ENCODE measurements around the gene SH3TC1.

SH3TC1 gene

DNA sequence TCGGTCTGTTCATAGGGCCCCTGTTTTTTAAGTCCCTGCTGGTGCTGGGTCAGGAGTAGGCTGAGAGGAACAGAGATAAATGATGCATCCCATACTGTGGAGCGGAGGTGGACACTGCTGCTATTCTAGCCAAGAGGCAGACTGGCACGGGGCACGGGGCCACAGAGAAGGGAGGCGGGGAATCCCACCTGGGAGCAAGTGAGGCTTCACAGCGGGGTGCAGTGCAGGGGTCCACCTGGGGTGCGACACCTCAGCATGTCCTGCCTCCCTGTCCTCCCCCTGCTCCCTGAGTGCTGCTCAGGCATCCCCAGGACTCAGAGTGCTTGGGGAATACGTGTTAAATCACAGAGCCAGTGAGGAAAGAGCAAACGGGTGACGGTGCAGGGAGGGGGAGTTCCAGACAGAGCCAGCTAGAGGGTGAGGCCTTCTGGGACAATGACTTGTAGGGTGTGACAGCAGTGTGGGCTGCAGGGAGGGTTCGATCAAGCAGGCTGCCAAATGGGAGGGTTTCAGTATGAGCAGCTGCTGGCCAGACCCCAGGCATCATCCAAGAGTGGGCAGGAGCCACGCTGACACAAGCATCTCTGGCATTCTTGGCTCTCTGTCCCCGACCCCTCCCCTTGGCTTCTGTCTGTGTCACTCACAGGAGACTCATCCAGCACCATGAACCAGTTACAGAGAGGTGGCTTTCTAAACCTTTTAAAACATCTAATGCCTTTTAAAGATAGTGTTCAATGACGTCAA lies 56.8 kb downstream of the SH3TC1 start:
- no peak for DNase-seq
- TF ChIP-seq POLR2A (IDR thresholded peaks at IDR 0.05; ENCODE audit: low read length) (no peak), GATA1 (IDR thresholded peaks at IDR 0.05; ENCODE audit: low read depth, low read length) (no peak)

- TF ChIP-seq GATA1 (IDR thresholded peaks at IDR 0.05; ENCODE audit: low read depth, low read length) (no peak), POLR2A (IDR thresholded peaks at IDR 0.05; ENCODE audit: low read length) (no peak)
These were observed 58.8 kb downstream of the SH3TC1 start for GRCh38 chr4:8257854-8258253.

DNA sequence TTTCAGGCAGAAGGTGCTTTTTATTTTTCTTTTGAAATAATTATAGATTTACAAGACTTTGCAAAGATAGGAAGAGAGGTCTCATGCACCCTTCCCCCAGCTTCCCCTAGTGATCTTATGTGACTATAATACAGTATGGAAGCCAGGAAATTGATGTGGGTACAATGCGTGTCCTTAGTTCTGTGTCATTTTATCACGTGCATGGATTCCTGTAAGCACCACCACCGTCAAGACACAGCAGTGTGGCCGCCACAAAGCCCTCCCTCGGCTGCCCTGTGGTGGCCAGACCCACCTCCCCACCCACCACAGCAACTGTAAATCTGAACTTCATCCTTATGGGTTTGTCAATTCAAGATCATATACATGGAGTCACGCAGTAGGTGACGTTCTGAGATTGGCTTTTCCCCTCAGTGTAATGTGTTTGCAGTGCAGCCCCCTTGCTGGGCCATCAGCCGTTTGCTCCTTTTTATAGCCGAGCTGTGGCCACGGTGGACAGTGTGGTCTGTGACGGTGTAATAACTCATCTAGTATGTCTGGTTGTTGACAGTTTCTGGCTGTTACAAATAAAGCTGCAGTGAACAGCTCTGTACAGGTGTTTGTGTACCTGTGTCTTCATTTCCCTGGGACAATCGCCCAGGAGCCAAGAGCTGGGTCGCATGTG lies 59.6 kb downstream of the SH3TC1 start:
- no peak for DNase-seq

More at GRCh38 chr4:8257854-8258253, 58.8 kb downstream of the SH3TC1 start:
- no peak for DNase-seq

DNA sequence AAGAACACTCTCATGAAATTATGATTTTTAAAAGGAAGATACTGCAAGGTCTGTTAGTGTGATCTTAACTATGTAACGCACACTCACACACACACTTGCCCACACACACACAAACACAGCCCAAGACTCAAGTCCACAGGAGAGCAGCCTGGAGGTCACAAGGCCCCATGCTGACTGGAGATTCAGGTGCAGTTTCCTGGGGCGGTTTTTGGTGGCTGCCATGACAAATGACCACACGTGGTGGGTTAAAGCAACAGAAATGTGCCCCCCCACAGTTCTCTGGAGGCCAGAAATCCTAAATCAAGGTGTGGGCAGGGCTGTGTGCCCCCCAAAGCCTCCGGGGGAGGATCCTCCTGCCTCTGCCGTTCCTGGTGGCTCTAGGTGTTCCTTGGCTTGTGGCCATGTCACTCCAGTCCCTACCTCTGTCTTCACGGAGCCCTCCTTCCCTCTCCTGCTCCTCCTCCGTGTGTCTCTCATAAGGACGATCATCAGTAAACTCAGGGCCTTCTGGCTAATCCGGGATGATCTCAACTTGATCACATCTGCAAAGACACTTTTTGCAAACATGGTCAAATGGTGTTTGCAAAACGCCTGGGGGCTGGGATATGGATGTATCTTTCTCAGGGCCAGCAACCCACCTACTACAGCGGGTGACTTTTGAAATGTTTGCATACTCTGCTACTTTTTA lies 60.8 kb downstream of the SH3TC1 start:
- no peak for TF ChIP-seq GATA1 (IDR thresholded peaks at IDR 0.05; ENCODE audit: low read depth, low read length)
- TF ChIP-seq POLR2A (IDR thresholded peaks at IDR 0.05; ENCODE audit: low read length) = no peak
- DNase-seq = no peak

More for the DNA sequence above, 59.6 kb downstream of the SH3TC1 start:
- no peak for TF ChIP-seq GATA1 (IDR thresholded peaks at IDR 0.05; ENCODE audit: low read depth, low read length)
- no peak for TF ChIP-seq POLR2A (IDR thresholded peaks at IDR 0.05; ENCODE audit: low read length)

GRCh38 chr4:8260656-8261111 lies 61.6 kb downstream of the SH3TC1 start:
- no peak for TF ChIP-seq POLR2A (IDR thresholded peaks at IDR 0.05; ENCODE audit: low read length)
- TF ChIP-seq GATA1 (IDR thresholded peaks at IDR 0.05; ENCODE audit: low read depth, low read length) = no peak
- DNase-seq = no peak

GRCh38 chr4:8261851-8262535 lies 62.9 kb downstream of the SH3TC1 start:
- no peak for DNase-seq

DNA sequence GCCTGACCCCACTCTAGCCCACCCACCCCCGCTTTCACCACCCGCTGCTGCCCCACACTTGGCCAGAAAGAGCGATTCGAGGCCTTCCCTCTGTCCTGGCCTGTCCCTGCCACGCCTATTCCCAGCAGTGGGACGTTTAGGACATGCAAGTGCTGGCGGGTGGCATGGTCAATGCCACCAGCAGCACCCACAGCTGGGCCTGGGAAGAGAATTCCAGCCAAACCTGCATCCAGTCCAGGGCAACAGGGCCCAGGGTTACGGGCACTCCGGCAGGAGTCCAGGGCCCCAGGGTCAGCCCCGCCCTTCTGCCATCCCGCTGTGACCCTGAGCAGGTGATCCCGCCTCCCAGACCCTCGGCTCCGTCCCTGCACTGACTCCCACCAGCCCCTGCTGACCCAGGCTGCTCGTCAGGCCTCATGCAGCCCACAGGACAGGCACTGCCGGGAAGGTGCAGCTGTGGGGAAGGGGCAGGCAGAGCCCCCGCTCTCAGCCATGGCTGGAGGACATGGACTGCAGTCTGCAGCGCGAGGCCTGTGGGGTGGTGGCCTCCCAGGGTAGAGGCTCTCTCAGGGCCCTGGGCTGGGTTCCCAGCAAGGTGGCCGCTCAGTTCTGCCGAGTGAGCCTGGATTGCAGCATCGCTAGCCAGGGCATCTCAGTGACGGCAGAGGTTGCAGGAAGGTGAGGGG lies 63.7 kb downstream of the SH3TC1 start:
- no peak for DNase-seq
- TF ChIP-seq POLR2A (IDR thresholded peaks at IDR 0.05; ENCODE audit: low read length) (no peak), GATA1 (IDR thresholded peaks at IDR 0.05; ENCODE audit: low read depth, low read length) (no peak)

More at GRCh38 chr4:8261851-8262535, 62.9 kb downstream of the SH3TC1 start:
- TF ChIP-seq POLR2A (IDR thresholded peaks at IDR 0.05; ENCODE audit: low read length) = no peak
- no peak for TF ChIP-seq GATA1 (IDR thresholded peaks at IDR 0.05; ENCODE audit: low read depth, low read length)

GRCh38 chr4:8263397-8263796 lies 64.3 kb downstream of the SH3TC1 start:
- DNase-seq = no peak
- TF ChIP-seq POLR2A (IDR thresholded peaks at IDR 0.05; ENCODE audit: low read length) (no peak), GATA1 (IDR thresholded peaks at IDR 0.05; ENCODE audit: low read depth, low read length) (no peak)

GRCh38 chr4:8264106-8264505 lies 65.0 kb downstream of the SH3TC1 start:
- no peak for DNase-seq
- TF ChIP-seq POLR2A (IDR thresholded peaks at IDR 0.05; ENCODE audit: low read length) = no peak
- TF ChIP-seq GATA1 (IDR thresholded peaks at IDR 0.05; ENCODE audit: low read depth, low read length) = no peak

- DNase-seq = no peak
- no peak for TF ChIP-seq GATA1 (IDR thresholded peaks at IDR 0.05; ENCODE audit: low read depth, low read length)
- TF ChIP-seq POLR2A (IDR thresholded peaks at IDR 0.05; ENCODE audit: low read length) = no peak
These were observed 66.3 kb downstream of the SH3TC1 start for GRCh38 chr4:8265171-8265929.

- TF ChIP-seq GATA1 (IDR thresholded peaks at IDR 0.05; ENCODE audit: low read depth, low read length) = no peak
- TF ChIP-seq POLR2A (IDR thresholded peaks at IDR 0.05; ENCODE audit: low read length) = no peak
- no peak for DNase-seq
These were observed 67.0 kb downstream of the SH3TC1 start for GRCh38 chr4:8266088-8266487.

GRCh38 chr4:8266508-8266907 lies 67.4 kb downstream of the SH3TC1 start:
- DNase-seq = no peak
- TF ChIP-seq POLR2A (IDR thresholded peaks at IDR 0.05; ENCODE audit: low read length) (no peak), GATA1 (IDR thresholded peaks at IDR 0.05; ENCODE audit: low read depth, low read length) (no peak)

All from erythroblast (primary cell).